ENCODE results near the gene ANP32E. TPM values are rescaled to one million over a fixed set of nuclear protein-coding genes. Genes with fewer than 3 reads are reported as not detected.

Gene ANP32E
- total and polyA plus RNA-seq, 8 donors = 4.8 to 15.3 (median 8.7) TPM

- Histone ChIP-seq H3K9me3 (no peaks in the 10 kb centered on the region), H3K4me1 (no peaks in the 10 kb centered on the region), H3K27ac (no peak overlapping the region), H3K36me3 (no peaks in the 10 kb centered on the region), H3K27me3 (no peaks in the 10 kb centered on the region), H3K4me3 (no peak overlapping the region)
- intact Hi-C loops (cut with DNase I) = loop anchor here in 1 of 3 donors (10.0 kb wide), 1 partner anchor 106 kb away; no protein-coding TSS in a partner anchor
- FAIRE-seq (no peak), ATAC-seq (no peak), DNase-seq (no peak)
- 61 to 85% methylated on average over 5 of the region's 5 CpGs for WGBS, 2 donors
- TF ChIP-seq, protein P1, sequence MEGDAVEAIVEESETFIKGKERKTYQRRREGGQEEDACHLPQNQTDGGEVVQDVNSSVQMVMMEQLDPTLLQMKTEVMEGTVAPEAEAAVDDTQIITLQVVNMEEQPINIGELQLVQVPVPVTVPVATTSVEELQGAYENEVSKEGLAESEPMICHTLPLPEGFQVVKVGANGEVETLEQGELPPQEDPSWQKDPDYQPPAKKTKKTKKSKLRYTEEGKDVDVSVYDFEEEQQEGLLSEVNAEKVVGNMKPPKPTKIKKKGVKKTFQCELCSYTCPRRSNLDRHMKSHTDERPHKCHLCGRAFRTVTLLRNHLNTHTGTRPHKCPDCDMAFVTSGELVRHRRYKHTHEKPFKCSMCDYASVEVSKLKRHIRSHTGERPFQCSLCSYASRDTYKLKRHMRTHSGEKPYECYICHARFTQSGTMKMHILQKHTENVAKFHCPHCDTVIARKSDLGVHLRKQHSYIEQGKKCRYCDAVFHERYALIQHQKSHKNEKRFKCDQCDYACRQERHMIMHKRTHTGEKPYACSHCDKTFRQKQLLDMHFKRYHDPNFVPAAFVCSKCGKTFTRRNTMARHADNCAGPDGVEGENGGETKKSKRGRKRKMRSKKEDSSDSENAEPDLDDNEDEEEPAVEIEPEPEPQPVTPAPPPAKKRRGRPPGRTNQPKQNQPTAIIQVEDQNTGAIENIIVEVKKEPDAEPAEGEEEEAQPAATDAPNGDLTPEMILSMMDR (IDR thresholded peaks at IDR 0.05) = no peak
Measured at GRCh38 chr1:150180474-150180873, 55.4 kb downstream of the ANP32E start.

DNA sequence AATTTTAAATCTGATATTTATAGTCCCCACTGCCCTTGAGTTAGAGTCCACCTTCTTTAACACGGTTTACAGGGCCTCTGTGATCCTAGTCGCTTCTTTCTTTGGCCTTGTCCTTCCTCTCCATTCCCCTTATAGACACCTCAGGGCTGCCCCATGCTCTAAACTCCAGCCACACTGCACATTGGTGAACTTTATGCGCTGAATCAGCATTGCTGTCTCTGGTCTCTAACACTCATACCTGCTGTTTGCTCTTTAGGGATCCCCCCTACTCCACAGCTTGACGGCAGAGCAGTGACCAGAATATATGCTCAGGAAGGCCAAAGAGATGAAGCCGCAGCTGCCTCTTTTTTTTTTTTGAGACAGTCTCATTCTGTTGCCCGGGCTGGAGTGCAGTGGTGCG is 56.0 kb downstream of the ANP32E start:
- Histone ChIP-seq H3K27ac (no peak overlapping the region), H3K4me3 (no peak overlapping the region), H3K27me3 (no peaks in the 10 kb centered on the region), H3K9me3 (no peaks in the 10 kb centered on the region), H3K4me1 (no peaks in the 10 kb centered on the region), H3K36me3 (no peaks in the 10 kb centered on the region)
- DNase-seq (no peak), FAIRE-seq (no peak), ATAC-seq (no peak)
- intact Hi-C loops (cut with DNase I) = loop anchor here in 1 of 3 donors (10.0 kb wide), 2 partner anchors 105 to 215 kb away; no protein-coding TSS in a partner anchor
- TF ChIP-seq, protein P1 (IDR thresholded peaks at IDR 0.05) = no peak
- WGBS, 2 donors = 84 to 88% methylated on average over 7 of the region's 7 CpGs

DNA sequence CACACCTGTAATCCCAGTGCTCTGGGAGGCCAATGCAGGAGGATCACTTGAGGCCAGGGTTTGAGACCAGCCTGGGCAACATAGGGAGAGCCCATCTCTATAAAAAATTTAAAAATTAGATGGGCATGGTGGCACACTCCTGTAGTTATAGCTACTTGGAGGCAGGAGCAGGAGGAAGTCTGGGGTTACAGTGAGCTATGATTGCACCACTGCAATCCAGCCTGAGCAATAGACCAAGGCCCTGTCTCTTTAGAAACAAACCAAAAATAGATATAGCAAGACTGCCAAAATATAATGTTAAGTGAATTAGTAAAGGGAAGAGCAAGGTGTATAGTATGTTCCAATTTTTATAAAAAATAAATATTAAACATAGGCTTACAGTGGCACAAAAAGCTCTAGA is 57.4 kb downstream of the ANP32E start:
- no peak for DNase-seq
- intact Hi-C loops (cut with DNase I) = loop anchor here in 1 of 3 donors (10.0 kb wide), 1 partner anchor 214 kb away; no protein-coding TSS in a partner anchor
- H3K27ac ChIP-seq = no peak overlapping the region
- TF ChIP-seq, protein P1 (IDR thresholded peaks at IDR 0.05) = no peak
- no peak for FAIRE-seq
- no peaks in the 10 kb centered on the region for H3K4me1 ChIP-seq
- H3K36me3 ChIP-seq = no peaks in the 10 kb centered on the region
- no peak overlapping the region for H3K4me3 ChIP-seq
- ATAC-seq = peak in 2 of 4 donors; percentile 25 to 44
- no peaks in the 10 kb centered on the region for H3K9me3 ChIP-seq
- no peaks in the 10 kb centered on the region for H3K27me3 ChIP-seq

- WGBS, 2 donors = 83 to 97% methylated on average over 3 of the region's 3 CpGs
- Histone ChIP-seq H3K4me1 (no peaks in the 10 kb centered on the region), H3K9me3 (no peaks in the 10 kb centered on the region), H3K27me3 (no peaks in the 10 kb centered on the region), H3K27ac (no peak overlapping the region), H3K36me3 (no peaks in the 10 kb centered on the region), H3K4me3 (no peak overlapping the region)
- no peak for FAIRE-seq
- intact Hi-C loops (cut with DNase I) = loop anchor here in 1 of 3 donors (10.0 kb wide), 1 partner anchor 212 kb away; no protein-coding TSS in a partner anchor
- ATAC-seq = peak in 1 of 4 donors; percentile 31
- TF ChIP-seq, protein P1 (IDR thresholded peaks at IDR 0.05) = no peak
- no peak for DNase-seq
Measured at GRCh38 chr1:150176593-150176992, 59.3 kb downstream of the ANP32E start.

- no peaks in the 10 kb centered on the region for H3K27me3 ChIP-seq
- H3K36me3 ChIP-seq = no peaks in the 10 kb centered on the region
- DNase-seq (no peak), FAIRE-seq (no peak), ATAC-seq (no peak)
- H3K4me1 ChIP-seq = no peaks in the 10 kb centered on the region
- no peaks in the 10 kb centered on the region for H3K9me3 ChIP-seq
- intact Hi-C loops (cut with DNase I) = loop anchor here in 1 of 3 donors (10.0 kb wide), 1 partner anchor 208 kb away; no protein-coding TSS in a partner anchor
- TF ChIP-seq, protein P1 (IDR thresholded peaks at IDR 0.05) = no peak
- H3K27ac ChIP-seq = no peak overlapping the region
- 62 to 63% methylated on average over 7 of the region's 7 CpGs for WGBS, 2 donors
- H3K4me3 ChIP-seq = no peak overlapping the region
Measured at GRCh38 chr1:150173141-150173585, 62.7 kb downstream of the ANP32E start.

All from pancreas (tissue), 10 donors.